ENCODE results near the gene IGSF21. TPM values are rescaled to one million over a fixed set of nuclear protein-coding genes. Genes with fewer than 3 reads are reported as not detected.

The IGSF21 gene
- total RNA-seq, 1 donor from 2014 or later: 1.00 TPM

DNA sequence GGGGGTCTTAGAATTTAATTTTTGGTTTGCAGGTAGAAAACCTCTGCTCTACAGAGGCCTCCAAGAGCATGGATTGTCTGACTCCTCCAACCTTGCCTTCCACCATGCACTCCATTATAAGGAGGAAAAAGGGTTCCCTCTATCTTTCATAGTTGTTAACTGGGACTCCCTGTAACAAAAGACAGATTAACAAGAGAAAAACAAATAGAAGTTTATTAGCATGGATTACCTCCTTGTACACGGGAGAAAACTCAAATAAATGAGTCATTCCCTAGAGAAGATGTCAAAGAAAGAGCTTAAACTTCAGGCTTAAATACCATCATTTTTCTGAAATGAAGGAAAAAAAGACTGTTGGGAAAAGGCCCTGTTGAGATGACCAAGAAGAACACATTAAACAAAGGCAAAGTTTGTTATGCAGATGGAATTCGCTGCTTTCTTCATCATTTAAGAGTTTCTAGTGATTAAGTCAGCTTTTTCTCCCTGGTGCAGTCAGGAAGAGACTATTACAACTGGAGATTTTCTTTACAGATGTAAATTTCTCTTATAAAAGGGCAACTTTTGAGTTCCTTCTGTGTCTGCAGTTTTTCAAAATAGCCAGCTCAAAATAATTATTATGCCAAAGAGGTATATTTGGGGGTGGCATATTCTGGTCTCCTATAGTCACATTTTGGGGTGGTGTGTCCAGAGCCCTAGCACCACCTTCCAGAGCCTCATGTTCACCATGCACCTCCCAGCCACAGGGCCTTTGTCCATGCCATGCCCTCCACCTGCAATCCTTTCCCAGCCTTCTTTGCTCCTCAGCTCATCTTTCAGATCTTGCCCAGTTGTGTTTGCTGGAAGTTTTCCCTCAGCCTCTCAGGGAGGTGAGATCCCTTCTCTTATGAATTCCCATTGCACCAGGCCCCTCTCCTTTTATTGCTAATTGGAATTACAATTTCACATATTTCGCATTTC, 310.0 kb downstream of the IGSF21 start:
- intact Hi-C loops (cut with DNase I): no loop called here
- DNase-seq (ENCODE audit: low spot score): peak; percentile 3

DNA sequence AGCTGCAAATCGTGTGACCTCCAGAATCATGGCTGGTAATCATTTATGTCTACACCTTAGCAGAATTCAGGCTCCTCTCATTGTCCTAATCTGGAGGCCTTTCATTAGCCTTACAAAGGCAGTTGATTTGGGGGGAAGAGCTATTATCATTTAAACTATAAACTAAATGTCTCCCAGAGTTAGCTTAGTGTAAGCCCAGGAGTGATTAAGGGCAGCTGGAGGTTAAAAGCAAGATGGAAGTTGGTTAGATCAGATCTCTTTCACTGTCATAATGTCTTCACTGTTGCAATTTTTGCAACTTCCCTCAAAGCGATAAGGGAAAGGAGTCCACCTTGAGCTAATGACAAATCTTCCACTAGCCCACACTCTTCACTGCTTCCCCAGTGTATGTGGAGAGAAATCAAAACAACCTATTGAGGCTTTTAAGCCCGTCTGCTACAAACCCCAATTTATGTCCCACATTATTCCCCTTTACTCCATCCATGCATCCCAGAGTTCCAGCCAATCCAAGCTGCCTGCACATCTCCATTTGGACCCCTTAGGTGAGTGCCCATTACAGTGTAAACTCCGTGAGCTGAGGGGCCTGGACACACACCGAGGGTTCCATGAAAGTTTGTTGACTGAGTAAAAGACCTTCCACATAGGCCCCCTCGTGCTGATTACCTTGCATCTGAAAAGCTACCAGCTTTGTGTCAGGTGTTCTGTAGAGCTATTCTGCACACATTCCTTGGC, 311.7 kb downstream of the IGSF21 start:
- intact Hi-C loops (cut with DNase I): no loop called here
- DNase-seq (ENCODE audit: low spot score): peak; percentile 6

DNA sequence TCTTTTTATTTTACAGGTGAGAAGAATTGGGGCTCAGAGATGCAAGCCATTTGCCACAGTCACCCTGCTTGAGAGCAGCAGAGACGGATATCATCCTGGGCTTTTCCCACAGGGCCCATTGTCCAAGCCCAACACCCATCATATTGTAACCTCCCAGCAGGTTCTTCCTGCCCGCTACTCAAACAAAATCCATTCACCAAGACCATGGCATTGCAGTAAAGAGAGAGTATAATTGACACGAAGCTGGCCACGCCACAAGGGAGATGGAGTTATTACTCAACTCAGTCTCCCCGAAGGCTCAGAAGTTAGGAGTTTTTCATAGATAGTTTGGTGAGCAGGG, 312.2 kb downstream of the IGSF21 start:
- intact Hi-C loops (cut with DNase I): no loop called here
- peak; percentile 20 for DNase-seq (ENCODE audit: low spot score)

GRCh38 chr1:18422076-18422777, 314.6 kb downstream of the IGSF21 start:
- DNase-seq (ENCODE audit: low spot score): peak; percentile 2
- intact Hi-C loops (cut with DNase I): no loop called here

DNA sequence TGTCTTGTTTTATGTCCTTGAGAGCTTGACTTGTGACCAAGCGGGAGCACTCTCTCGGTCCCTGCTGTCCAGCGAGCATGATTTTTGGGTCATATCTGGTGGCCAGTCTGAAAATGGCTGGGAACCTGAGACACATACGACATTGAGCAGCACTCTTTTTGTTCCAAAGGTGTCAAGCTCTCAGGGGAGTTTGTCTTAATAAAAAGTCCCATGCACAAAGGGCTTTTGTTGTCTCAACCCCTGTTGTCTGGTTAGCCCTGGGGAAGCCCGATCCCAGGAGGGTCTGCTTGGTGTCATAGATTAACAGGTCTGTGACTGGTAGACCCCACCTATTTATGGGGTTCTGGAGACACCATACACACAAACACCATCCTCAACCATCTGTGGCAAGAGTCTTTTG, 315.4 kb downstream of the IGSF21 start:
- peak; percentile 24 for DNase-seq (ENCODE audit: low spot score)
- intact Hi-C loops (cut with DNase I): no loop called here

- intact Hi-C loops (cut with DNase I): no loop called here
- no peak for DNase-seq (ENCODE audit: low spot score)
Observed at GRCh38 chr1:18426580-18426979, 319.0 kb downstream of the IGSF21 start.

Measured in cardiac septum (tissue), 1 donor.